Thyroid gland (tissue), 4 donors: Measurements from ENCODE around the gene SALL1. TPM values are rescaled to one million over a fixed set of nuclear protein-coding genes. Genes with fewer than 3 reads are reported as not detected.

Source experiments
- DNase-seq, 2 donors: peaks; one replicate each; pipeline ENCODE4 v3.0.0-alpha.2; 2019
- H3K27ac ChIP-seq, 3 donors: fragments of 200-600 bp; sonication (generic); 1 replicate in 2 of 3; 2 replicates in 1 of 3; pipeline ENCODE4 v1.5.1; 2016 to 2019; ENCODE audit warnings: mild to moderate bottlenecking in 1 of 3, moderate library complexity in 1 of 3
- H3K27me3 ChIP-seq: fragments of 200-600 bp; sonication (generic); one replicate; pipeline ENCODE4 v1.5.1; 2019
- H3K36me3 ChIP-seq, 2 donors: fragments of 200-600 bp; sonication (generic); one replicate each; pipeline ENCODE4 v1.5.1; 2016 to 2019
- H3K4me1 ChIP-seq, 2 donors: fragments of 200-600 bp; sonication (generic); one replicate each; pipeline ENCODE4 v1.5.1; 2017 to 2019
- H3K4me3 ChIP-seq, 3 donors: fragments of 200-600 bp; sonication (generic); replicated peaks in 1 of 3; 1 replicate in 2 of 3; 2 replicates in 1 of 3; pipeline ENCODE4 v1.5.1; 2016; ENCODE audit warnings: mild to moderate bottlenecking in 1 of 3
- H3K9me3 ChIP-seq: fragments of 200-600 bp; sonication (generic); one replicate; pipeline ENCODE4 v1.5.1; 2017
- POLR2A ChIP-seq, 2 donors: fragments of 450-650 bp; IDR thresholded peaks; one replicate each; pipeline ENCODE4 v1.6.1; 2017; ENCODE audit warnings: antibody characterized with exemption in 2 of 2, mild to moderate bottlenecking in 2 of 2, moderate library complexity in 1 of 2
- WGBS, 2 donors: methylation state at CpG; one replicate each; pipeline ENCODE4 v1.1.5; 2017; 5-methylcytosine and 5-hydroxymethylcytosine counted together
- intact Hi-C: fragments of 100-400 bp; cut with DNase I; formaldehyde crosslinking; loops from one replicate; pipeline ENCODE4 v1.15.1; 2023
- total RNA-seq, 4 donors: library from RNA; depleted of rRNA; stranded (reverse); fragments of >200 nt; gene quantifications; one replicate each; pipeline ENCODE4 v1.2.3, GENCODE V29; 2016
- TF ChIP-seq, protein P1 (sequence below), 6 experiments: fragments of 200-600 bp in 3 of 6; fragments of 450-650 bp in 3 of 6; sonication (generic) in 3 of 6; IDR thresholded peaks; one replicate each; pipeline ENCODE4 v1.5.1; 2016 to 2019; ENCODE audit warnings: antibody characterized with exemption in 6 of 6, mild to moderate bottlenecking in 2 of 6, inconsistent platforms in 1 of 6, moderate library complexity in 1 of 6

SALL1 gene
- total RNA-seq, 4 donors from 2014 or later = 23.0 to 57.0 (median 44.0) TPM

DNA sequence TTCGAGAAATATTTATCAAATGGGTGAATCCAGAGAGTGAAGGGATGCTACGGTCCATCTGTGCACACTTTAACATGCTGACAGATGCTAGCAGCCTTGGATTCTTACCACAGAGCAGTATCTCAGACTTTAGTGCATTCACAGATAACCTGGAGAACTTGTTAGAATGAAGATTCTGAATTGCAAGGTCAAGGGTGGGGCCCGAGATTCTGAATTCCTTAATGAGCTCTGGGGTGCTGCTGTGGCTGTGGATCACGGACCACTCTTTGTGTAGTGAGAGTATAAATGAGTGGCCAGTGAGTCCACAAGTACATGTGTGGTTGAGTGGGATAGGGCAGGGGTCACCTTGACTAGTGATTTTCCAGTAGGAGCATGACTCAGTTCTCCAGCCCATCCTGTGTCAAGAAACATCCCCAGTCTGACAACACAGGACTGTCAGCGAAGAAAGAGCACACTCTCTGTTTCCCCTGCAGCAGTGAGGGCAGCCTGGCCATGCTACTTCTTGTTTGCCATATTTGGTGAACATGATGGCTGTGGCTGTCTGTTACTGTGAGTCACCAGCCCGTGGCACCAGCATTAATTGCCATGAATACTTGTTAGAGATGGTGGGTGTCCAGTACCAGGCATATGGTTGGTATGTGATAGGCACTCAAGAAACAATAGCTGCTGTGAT, 13.0 kb upstream of the SALL1 start:
- H3K27me3 ChIP-seq = no peaks in the 10 kb centered on the region
- H3K27ac ChIP-seq = no peak overlapping the region
- DNase-seq = no peak
- H3K36me3 ChIP-seq = no peaks in the 10 kb centered on the region
- H3K9me3 ChIP-seq = no peaks in the 10 kb centered on the region
- peaks cover 20 to 36% of the 10 kb centered on the region in 2 donors for H3K4me1 ChIP-seq
- WGBS, 2 donors = 77 to 84% methylated on average over 6 of the region's 6 CpGs
- intact Hi-C loops = no loop called here
- no peak for TF ChIP-seq POLR2A (IDR thresholded peaks at IDR 0.05)
- TF ChIP-seq, protein P1, sequence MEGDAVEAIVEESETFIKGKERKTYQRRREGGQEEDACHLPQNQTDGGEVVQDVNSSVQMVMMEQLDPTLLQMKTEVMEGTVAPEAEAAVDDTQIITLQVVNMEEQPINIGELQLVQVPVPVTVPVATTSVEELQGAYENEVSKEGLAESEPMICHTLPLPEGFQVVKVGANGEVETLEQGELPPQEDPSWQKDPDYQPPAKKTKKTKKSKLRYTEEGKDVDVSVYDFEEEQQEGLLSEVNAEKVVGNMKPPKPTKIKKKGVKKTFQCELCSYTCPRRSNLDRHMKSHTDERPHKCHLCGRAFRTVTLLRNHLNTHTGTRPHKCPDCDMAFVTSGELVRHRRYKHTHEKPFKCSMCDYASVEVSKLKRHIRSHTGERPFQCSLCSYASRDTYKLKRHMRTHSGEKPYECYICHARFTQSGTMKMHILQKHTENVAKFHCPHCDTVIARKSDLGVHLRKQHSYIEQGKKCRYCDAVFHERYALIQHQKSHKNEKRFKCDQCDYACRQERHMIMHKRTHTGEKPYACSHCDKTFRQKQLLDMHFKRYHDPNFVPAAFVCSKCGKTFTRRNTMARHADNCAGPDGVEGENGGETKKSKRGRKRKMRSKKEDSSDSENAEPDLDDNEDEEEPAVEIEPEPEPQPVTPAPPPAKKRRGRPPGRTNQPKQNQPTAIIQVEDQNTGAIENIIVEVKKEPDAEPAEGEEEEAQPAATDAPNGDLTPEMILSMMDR (IDR thresholded peaks at IDR 0.05) = no peak
- no peak overlapping the region for H3K4me3 ChIP-seq

DNA sequence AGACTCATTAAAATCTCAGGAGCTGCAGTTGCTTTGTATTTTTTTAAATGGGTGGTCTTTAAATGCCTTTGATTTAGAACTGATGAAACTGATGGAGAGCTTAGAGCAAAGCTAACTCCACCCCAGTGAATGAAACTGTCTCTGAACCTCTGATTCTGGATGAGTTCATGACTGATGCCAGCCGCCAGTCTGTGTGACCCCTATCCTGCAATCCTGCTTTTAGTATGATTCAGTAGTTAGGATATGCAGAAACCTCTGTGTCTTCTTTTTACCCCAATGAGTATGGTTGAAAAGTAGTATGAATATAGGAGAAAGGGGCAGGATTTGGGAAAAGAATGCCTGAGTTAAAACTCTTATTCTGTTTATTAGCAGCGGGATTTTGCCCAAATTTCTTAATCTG, 12.3 kb upstream of the SALL1 start:
- intact Hi-C loops = no loop called here
- Histone ChIP-seq H3K4me1 (peaks cover 25 to 42% of the 10 kb centered on the region in 2 donors), H3K27ac (no peak overlapping the region), H3K36me3 (no peaks in the 10 kb centered on the region), H3K9me3 (no peaks in the 10 kb centered on the region), H3K4me3 (no peak overlapping the region), H3K27me3 (no peaks in the 10 kb centered on the region)
- DNase-seq = no peak
- TF ChIP-seq POLR2A (IDR thresholded peaks at IDR 0.05) = no peak
- TF ChIP-seq, protein P1 (IDR thresholded peaks at IDR 0.05) = no peak
- 90 to 92% methylated on average over 2 of the region's 2 CpGs for WGBS, 2 donors

DNA sequence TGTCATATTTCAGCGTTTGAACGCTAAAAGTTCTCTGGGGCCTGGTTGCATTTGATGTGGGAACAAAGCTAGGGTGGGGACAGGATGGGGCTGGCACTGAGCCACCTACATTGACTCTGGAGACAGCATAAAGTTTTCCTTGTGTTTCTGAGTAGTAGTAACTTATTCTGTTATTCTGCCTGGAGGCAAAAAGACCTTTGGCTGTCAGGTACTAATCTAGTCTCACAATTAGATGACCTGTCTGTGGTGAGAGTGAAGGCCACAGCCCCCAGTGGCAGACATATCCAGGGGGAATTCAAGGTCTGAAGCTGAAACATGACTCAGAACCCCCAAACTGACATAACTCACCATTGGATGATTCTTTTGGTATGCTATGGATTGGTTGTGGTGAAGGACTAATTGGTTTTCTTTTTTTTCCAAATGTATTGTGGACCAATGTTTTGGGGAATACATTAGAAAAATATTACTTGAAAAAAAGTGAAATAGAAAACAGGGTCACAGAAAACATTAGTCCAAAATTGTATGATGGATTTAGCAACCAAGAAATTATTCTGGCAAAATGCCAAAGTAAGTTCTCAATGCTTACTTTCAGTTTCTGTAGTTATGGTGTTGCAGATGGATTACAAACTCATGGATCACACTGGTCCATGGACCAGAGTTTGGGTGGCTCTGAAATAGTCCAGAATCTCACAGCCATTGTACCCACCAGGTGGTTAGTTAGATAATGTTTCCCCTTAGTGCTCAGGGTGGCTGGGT, 10.5 kb upstream of the SALL1 start:
- intact Hi-C loops = no loop called here
- H3K27me3 ChIP-seq = no peaks in the 10 kb centered on the region
- 81 to 88% methylated on average over 2 of the region's 2 CpGs for WGBS, 2 donors

DNA sequence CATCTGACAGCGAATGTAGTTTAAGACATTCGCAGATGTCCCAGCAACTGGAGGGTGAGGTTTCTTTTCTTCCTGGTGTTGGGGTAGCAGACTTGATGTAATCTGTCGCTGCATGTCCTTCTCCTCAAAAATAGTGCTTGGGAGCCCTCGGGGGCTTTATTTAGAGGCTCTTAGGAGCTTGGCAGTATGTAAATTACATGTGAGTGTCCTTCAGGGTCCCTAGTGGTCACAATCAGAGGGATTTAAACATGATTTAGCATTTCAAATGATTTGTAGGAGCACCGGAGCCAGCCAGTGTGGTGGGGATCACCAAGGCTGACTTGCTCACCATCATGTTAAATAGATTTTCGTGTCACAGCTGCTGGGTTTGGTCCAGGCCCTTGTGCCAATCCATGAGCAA, 8.8 kb upstream of the SALL1 start:
- WGBS, 2 donors = 74 to 80% methylated on average over 6 of the region's 6 CpGs
- peak overlapping the region; percentile 1 to 99 (median 99) for H3K27ac ChIP-seq
- DNase-seq = no peak
- H3K9me3 ChIP-seq = no peaks in the 10 kb centered on the region
- intact Hi-C loops = no loop called here
- peaks cover 29 to 30% of the 10 kb centered on the region in 2 donors for H3K4me1 ChIP-seq
- H3K27me3 ChIP-seq = no peaks in the 10 kb centered on the region
- no peaks in the 10 kb centered on the region for H3K36me3 ChIP-seq
- no peak overlapping the region for H3K4me3 ChIP-seq
- TF ChIP-seq, protein P1 (IDR thresholded peaks at IDR 0.05) = peak in 1 of 6 experiments; percentile 7
- TF ChIP-seq POLR2A (IDR thresholded peaks at IDR 0.05) = no peak

More for the DNA sequence above, 10.5 kb upstream of the SALL1 start:
- Histone ChIP-seq H3K4me1 (peaks cover 30 to 41% of the 10 kb centered on the region in 2 donors), H3K9me3 (no peaks in the 10 kb centered on the region), H3K36me3 (no peaks in the 10 kb centered on the region), H3K4me3 (no peak overlapping the region), H3K27ac (no peak overlapping the region)
- TF ChIP-seq, protein P1 (IDR thresholded peaks at IDR 0.05) = no peak
- TF ChIP-seq POLR2A (IDR thresholded peaks at IDR 0.05) = no peak
- no peak for DNase-seq

DNA sequence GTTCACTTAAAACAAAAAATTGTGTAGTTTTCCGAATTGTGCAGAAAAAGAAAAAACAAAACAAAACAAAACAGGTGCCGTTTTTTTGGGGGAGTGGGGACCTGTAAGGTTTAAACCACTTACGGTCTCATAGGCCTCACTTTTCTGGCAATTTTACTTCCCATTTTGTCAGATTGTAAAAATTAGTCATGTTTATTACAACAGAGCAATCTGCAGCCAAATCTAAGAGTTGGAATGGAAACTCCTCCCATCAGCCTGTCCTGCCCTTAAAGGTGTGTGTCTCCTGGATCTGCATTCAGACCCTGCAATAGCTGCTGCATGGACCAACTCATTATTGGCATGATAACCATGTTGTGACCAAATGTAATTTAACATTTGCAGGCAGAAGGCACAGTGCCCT, 8.2 kb upstream of the SALL1 start:
- TF ChIP-seq, protein P1 (IDR thresholded peaks at IDR 0.05) = no peak
- no peak for TF ChIP-seq POLR2A (IDR thresholded peaks at IDR 0.05)
- WGBS, 2 donors = 47 to 49% methylated on average over 3 of the region's 3 CpGs
- H3K36me3 ChIP-seq = no peaks in the 10 kb centered on the region
- H3K4me3 ChIP-seq = no peak overlapping the region
- intact Hi-C loops = no loop called here
- no peaks in the 10 kb centered on the region for H3K9me3 ChIP-seq
- H3K27me3 ChIP-seq = no peaks in the 10 kb centered on the region
- DNase-seq = no peak
- H3K4me1 ChIP-seq = peaks cover 29 to 30% of the 10 kb centered on the region in 2 donors
- H3K27ac ChIP-seq = peak overlapping the region; percentile 1 to 99 (median 99)
